Stomach smooth muscle (tissue), 2 donors: Measurements from ENCODE around the gene FKBP10.
A peak's percentile ranks its signal among the peaks of the same experiment; 100 is the strongest.

Source experiments
- H3K27ac ChIP-seq: one replicate; pipeline ENCODE4 v1.7.0; 2013; ENCODE audit warnings: mild to moderate bottlenecking, low read length, inconsistent platforms
- H3K27me3 ChIP-seq, 2 donors: one replicate each; pipeline ENCODE4 v1.7.0; 2013; ENCODE audit warnings: low read length in 2 of 2; ENCODE audit not compliant: insufficient read depth in 2 of 2, control insufficient read depth in 1 of 2
- H3K36me3 ChIP-seq, 2 donors: one replicate each; pipeline ENCODE4 v1.7.0; 2013; ENCODE audit warnings: low read length in 2 of 2; ENCODE audit not compliant: control insufficient read depth in 2 of 2, insufficient read depth in 2 of 2
- H3K4me1 ChIP-seq: one replicate; pipeline ENCODE4 v1.7.0; 2013; ENCODE audit warnings: low read length; ENCODE audit not compliant: control insufficient read depth, insufficient read depth
- H3K4me3 ChIP-seq, 2 donors: one replicate each; pipeline ENCODE4 v1.7.0; 2013; ENCODE audit warnings: low read length in 2 of 2
- H3K9ac ChIP-seq, 2 donors: one replicate each; pipeline ENCODE4 v1.7.0; 2013; ENCODE audit warnings: low read length in 2 of 2, mild to moderate bottlenecking in 1 of 2
- H3K9me3 ChIP-seq, 2 donors: one replicate each; pipeline ENCODE4 v1.7.0; 2013; ENCODE audit warnings: low read length in 2 of 2; ENCODE audit not compliant: control insufficient read depth in 2 of 2
- donor health status: healthy.
- donor health status: Pancreatic carcinoma.

FKBP10 gene, protein sequence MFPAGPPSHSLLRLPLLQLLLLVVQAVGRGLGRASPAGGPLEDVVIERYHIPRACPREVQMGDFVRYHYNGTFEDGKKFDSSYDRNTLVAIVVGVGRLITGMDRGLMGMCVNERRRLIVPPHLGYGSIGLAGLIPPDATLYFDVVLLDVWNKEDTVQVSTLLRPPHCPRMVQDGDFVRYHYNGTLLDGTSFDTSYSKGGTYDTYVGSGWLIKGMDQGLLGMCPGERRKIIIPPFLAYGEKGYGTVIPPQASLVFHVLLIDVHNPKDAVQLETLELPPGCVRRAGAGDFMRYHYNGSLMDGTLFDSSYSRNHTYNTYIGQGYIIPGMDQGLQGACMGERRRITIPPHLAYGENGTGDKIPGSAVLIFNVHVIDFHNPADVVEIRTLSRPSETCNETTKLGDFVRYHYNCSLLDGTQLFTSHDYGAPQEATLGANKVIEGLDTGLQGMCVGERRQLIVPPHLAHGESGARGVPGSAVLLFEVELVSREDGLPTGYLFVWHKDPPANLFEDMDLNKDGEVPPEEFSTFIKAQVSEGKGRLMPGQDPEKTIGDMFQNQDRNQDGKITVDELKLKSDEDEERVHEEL

DNA sequence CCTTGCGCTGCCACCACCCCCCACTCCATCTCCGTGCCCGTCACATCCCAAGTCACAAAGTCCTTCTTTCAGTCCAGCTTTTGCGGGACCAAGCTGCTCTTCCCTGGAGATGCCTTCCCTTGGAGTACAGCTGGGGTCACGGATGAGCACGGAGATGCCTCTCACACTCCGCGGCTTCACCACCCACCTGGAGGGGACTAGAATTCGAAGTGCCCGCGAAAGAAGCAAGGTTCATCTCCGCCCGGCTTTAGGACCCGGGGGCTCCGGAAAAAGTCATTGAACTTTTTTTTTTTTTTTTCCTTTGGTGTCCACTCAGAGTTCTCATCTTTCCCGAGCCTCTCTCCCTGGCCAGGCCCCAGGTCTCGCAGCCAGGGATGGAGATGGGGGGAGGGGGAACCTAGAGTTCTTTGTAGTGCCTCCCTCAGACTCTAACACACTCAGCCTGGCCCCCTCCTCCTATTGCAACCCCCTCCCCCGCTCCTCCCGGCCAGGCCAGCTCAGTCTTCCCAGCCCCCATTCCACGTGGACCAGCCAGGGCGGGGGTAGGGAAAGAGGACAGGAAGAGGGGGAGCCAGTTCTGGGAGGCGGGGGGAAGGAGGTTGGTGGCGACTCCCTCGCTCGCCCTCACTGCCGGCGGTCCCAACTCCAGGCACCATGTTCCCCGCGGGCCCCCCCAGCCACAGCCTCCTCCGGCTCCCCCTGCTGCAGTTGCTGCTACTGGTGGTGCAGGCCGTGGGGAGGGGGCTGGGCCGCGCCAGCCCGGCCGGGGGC, at the start of gene FKBP10:
TSS of gene FKBP10 (plus strand) at position 624 of the 771 bp plus-strand sequence. CDS start at position 655, 31 bp downstream.
- Histone ChIP-seq H3K36me3 (peaks cover 0 to 2% of the 10 kb centered on the region in 2 donors), H3K9ac (peak within 1 kb of the TSS; percentile 66 to 68), H3K4me1 (peaks cover 40% of the 10 kb centered on the region), H3K4me3 (peak within 1 kb of the TSS; percentile 85 to 87), H3K27ac (peak within 1 kb of the TSS; percentile 55), H3K27me3 (no peaks in the 10 kb centered on the region), H3K9me3 (no peaks in the 10 kb centered on the region)

DNA sequence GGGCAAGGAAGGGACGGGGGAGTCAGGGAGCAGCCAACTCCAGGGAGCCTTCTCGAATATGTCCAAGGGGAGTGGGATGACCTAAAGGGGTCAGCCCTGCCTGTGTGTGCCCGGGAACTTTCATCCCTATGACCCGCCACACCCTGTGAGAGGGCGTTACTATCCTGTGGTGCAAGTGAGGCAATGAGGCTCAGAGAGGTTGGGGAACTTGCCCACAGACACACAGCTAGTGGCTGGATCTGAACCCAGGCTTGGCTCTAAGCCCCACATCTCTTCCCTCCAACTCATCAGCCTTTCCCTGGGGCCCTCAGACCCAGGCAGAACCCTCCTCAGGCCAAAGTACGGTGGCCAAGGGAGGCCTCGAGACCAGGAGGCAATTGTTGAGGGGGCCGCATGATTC, 49.5 kb upstream of the FKBP10 start:
- no peaks in the 10 kb centered on the region for H3K4me1 ChIP-seq
- H3K36me3 ChIP-seq = peaks cover 0 to 9% of the 10 kb centered on the region in 2 donors
- H3K27me3 ChIP-seq = no peaks in the 10 kb centered on the region
- no peaks in the 10 kb centered on the region for H3K9me3 ChIP-seq
- no peak overlapping the region for H3K4me3 ChIP-seq
- H3K9ac ChIP-seq = no peak overlapping the region
- H3K27ac ChIP-seq = no peak overlapping the region

- no peaks in the 10 kb centered on the region for H3K9me3 ChIP-seq
- H3K36me3 ChIP-seq = peaks cover 0 to 12% of the 10 kb centered on the region in 2 donors
- H3K4me3 ChIP-seq = no peak overlapping the region
- no peak overlapping the region for H3K27ac ChIP-seq
- H3K4me1 ChIP-seq = no peaks in the 10 kb centered on the region
- H3K27me3 ChIP-seq = no peaks in the 10 kb centered on the region
- no peak overlapping the region for H3K9ac ChIP-seq
Observed at GRCh38 chr17:41766135-41766534, 46.7 kb upstream of the FKBP10 start.

GRCh38 chr17:41767324-41768042, 45.3 kb upstream of the FKBP10 start:
- Histone ChIP-seq H3K4me3 (no peak overlapping the region), H3K36me3 (peaks cover 0 to 12% of the 10 kb centered on the region in 2 donors), H3K9me3 (no peaks in the 10 kb centered on the region), H3K27me3 (peaks cover 0 to 2% of the 10 kb centered on the region in 2 donors), H3K27ac (no peak overlapping the region), H3K9ac (no peak overlapping the region), H3K4me1 (peaks cover under 1% of the 10 kb centered on the region)

DNA sequence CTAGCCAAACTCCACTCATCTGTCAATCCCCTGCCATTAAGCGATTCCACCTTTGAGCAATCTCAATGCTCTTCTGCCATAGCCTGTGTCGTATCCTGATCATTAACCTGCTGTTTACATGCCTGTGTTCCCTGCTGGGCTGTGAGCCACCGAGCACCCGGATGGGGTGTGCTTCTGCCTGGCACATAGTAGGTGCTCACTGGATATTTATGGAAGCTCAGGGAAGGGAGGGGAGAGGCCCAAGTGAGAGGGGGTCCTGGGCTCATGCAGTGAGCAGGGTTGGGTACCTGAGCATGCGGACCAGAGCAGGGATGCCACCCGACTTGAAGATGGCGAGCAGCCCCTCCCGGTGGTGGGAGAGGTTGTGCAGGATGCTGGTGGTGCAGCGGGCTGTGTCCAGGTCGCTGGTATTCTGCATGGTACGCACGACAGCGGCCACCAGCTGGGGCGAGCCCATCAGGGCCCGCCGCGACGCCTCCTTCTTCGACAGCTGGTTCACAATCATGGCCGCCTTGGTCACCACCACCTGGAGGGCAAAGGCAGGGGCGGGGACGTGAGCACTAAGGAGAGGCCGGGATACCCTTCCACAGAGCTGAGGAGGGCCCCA, 44.0 kb upstream of the FKBP10 start:
- Histone ChIP-seq H3K36me3 (peaks cover 0 to 8% of the 10 kb centered on the region in 2 donors), H3K4me3 (no peak overlapping the region), H3K4me1 (peaks cover 2% of the 10 kb centered on the region), H3K27ac (no peak overlapping the region), H3K9me3 (no peaks in the 10 kb centered on the region), H3K27me3 (peaks cover 0 to 2% of the 10 kb centered on the region in 2 donors), H3K9ac (no peak overlapping the region)

- no peak overlapping the region for H3K9ac ChIP-seq
- no peaks in the 10 kb centered on the region for H3K9me3 ChIP-seq
- H3K27ac ChIP-seq = no peak overlapping the region
- no peak overlapping the region for H3K4me3 ChIP-seq
- H3K36me3 ChIP-seq = peaks cover 0 to 8% of the 10 kb centered on the region in 2 donors
- peaks cover 0 to 2% of the 10 kb centered on the region in 2 donors for H3K27me3 ChIP-seq
- H3K4me1 ChIP-seq = peaks cover 2% of the 10 kb centered on the region
Observed at GRCh38 chr17:41769346-41769862, 43.4 kb upstream of the FKBP10 start.

GRCh38 chr17:41769985-41770384, 42.8 kb upstream of the FKBP10 start:
- Histone ChIP-seq H3K27ac (no peak overlapping the region), H3K36me3 (peaks cover 0 to 8% of the 10 kb centered on the region in 2 donors), H3K9ac (no peak overlapping the region), H3K4me3 (no peak overlapping the region), H3K9me3 (no peaks in the 10 kb centered on the region), H3K27me3 (peaks cover 0 to 2% of the 10 kb centered on the region in 2 donors), H3K4me1 (peaks cover 2% of the 10 kb centered on the region)

DNA sequence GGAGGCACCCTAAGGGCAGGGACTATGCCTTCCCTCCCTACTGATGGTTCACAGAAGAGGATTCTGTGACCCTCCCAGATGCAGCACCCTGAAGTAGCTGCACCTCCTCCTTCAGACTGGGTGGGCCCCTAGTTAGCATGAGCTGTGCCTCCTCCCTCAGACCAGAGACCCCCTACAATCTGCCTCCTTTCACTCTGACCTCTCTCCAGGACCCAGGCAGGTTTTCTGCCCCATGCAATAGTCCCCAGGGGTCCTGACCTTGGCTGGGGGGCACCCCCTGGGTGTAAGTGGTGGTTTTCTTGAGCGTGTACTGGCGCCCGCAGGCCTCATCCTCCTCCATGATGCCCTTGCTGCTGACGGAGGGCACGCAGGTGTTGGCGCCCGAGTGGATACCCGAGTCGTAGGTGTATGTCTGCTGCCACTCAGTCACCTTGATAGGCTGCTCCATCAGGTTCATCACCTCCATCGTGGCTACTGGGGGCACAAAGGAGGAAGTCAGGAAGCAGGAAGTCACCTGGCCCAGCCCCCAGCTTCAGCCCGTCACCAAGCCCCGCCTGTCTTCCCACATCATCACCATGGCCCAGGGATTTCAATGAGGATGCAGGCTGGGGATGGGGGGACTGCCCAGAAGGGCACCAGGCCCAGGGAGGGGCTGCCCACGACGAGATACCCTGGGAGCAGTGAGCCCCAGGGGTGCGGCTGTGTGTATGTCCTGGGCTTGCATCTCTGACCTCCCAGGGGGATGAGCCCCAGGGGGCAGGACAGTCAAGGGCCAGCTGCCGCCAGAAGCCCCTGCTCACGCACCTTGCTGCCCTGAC, 41.2 kb upstream of the FKBP10 start:
- Histone ChIP-seq H3K9ac (no peak overlapping the region), H3K9me3 (no peaks in the 10 kb centered on the region), H3K27me3 (peaks cover 0 to 2% of the 10 kb centered on the region in 2 donors), H3K4me3 (no peak overlapping the region), H3K27ac (no peak overlapping the region), H3K36me3 (peaks cover 0 to 8% of the 10 kb centered on the region in 2 donors), H3K4me1 (peaks cover 13% of the 10 kb centered on the region)

- Histone ChIP-seq H3K4me1 (peaks cover 17% of the 10 kb centered on the region), H3K27ac (no peak overlapping the region), H3K4me3 (no peak overlapping the region), H3K9ac (no peak overlapping the region), H3K27me3 (peaks cover 0 to 2% of the 10 kb centered on the region in 2 donors), H3K36me3 (peaks cover 0 to 8% of the 10 kb centered on the region in 2 donors), H3K9me3 (no peaks in the 10 kb centered on the region)
Observed at GRCh38 chr17:41772218-41772585, 40.6 kb upstream of the FKBP10 start.
